ENCODE results near the gene ASPHD2. TPM values are rescaled to one million over a fixed set of nuclear protein-coding genes. Genes with fewer than 3 reads are reported as not detected.
A peak's percentile ranks its signal among the peaks of the same experiment; 100 is the strongest.

ASPHD2 gene
- total RNA-seq, 1 donor from 2014 or later, result 0.19 TPM

DNA sequence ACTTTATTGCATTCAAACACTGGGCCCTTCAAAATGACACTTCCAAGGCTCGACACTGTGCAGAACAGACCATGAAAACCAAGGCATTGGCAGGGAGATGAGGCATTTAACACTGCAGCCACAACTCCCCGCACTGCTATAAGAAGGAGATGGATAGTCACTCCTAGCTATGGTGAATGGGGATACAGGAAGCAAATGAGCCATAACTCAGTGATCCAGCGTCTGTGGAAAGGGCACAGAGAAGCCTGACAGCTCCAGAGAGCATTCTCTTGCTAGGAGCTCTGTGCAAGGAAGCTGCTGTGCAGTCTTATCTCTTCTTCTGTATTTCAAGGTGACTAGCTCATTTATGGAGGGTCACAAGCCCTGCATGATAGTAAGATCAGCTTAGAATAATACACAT, 33.6 kb downstream of the ASPHD2 start:
- ATAC-seq, result no peak
- intact Hi-C loops (cut with DNase I), result no loop called here
- DNase-seq (ENCODE audit: missing footprints), result no peak

GRCh38 chr22:26463101-26463661, 34.1 kb downstream of the ASPHD2 start:
- DNase-seq (ENCODE audit: missing footprints) (no peak), ATAC-seq (no peak)
- intact Hi-C loops (cut with DNase I), result no loop called here

DNA sequence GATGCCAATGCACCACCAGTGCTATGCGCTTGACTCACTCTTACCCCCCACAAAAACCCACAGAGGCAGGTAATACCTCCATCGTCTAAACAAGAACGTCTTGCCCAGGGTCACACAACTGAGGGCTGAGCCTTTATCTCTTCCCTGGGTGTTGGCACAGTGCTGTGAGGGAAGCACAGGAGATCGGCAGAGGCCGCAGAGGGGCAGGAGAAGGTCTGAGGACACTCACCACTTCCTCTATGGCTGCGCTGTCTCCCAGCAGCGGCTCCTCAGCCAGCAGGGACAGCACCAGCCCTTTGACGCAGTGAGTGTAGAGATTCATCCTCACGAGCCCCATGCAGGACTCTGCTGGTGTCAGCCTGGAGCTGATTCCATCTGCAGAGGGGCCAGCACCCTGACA, 34.6 kb downstream of the ASPHD2 start:
- intact Hi-C loops (cut with DNase I), result no loop called here
- no peak for DNase-seq (ENCODE audit: missing footprints)
- ATAC-seq, result no peak

DNA sequence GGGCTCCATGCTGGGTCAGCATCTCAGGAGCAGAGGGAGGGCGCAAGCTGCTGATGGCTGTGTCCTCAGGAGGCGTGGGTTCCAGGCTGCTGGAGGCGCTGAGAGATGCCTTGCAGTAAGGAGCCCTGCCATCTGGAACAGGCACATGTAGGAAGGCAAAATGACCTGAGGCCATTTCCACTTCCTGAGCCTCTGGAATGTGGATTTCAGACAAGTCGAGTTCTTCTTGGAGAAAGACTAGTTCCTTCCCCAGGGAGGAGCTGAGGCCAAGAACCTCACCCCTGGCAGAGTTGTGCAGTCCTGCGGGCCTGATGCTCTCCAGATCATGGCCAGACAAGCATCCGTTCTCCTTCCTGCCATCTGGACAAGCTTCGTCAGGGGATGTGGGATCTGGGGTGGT, 35.3 kb downstream of the ASPHD2 start:
- no peak for DNase-seq (ENCODE audit: missing footprints)
- intact Hi-C loops (cut with DNase I), result no loop called here
- peak; percentile 62 for ATAC-seq

GRCh38 chr22:26466196-26466595, 37.1 kb downstream of the ASPHD2 start:
- intact Hi-C loops (cut with DNase I), result no loop called here
- DNase-seq (ENCODE audit: missing footprints) (no peak), ATAC-seq (no peak)

GRCh38 chr22:26470807-26471206, 41.7 kb downstream of the ASPHD2 start:
- ATAC-seq (no peak), DNase-seq (ENCODE audit: missing footprints) (no peak)
- intact Hi-C loops (cut with DNase I), result no loop called here

- ATAC-seq (no peak), DNase-seq (ENCODE audit: missing footprints) (no peak)
- intact Hi-C loops (cut with DNase I), result no loop called here
Observed at GRCh38 chr22:26471522-26471921, 42.5 kb downstream of the ASPHD2 start.

GRCh38 chr22:26474682-26475081, 45.6 kb downstream of the ASPHD2 start:
- intact Hi-C loops (cut with DNase I), result no loop called here
- DNase-seq (ENCODE audit: missing footprints) (no peak), ATAC-seq (no peak)

DNA sequence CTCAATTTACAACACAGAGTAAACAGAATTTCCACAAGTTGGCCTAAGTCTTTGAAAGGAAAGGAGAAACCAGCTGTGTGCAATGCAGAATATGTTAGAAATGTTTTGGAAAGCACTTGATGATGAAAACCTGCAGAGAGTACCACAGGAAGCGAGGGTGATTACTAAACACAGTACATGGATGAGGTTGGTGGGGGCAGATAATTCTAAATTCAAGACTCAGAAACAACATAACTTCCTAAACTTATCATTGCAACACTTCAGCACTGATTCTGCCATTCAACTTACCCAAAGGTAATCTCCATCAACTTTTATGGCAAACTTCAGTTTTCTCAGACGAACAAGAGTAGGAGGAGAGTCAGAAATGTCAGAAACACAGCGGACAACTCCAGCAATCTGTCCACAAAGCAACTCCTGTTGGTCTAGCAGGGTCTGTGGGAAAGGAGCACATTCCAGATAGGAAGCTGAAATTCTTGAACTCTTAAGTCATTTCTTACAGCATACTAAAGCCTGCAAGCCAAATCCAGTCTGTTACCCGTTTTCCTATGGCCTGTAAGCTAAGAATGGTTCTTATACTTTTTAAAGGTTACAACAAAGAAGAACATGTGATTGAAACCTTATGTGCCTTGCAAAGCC, 47.8 kb downstream of the ASPHD2 start:
- intact Hi-C loops (cut with DNase I), result no loop called here
- DNase-seq (ENCODE audit: missing footprints), result no peak
- ATAC-seq, result no peak

DNA sequence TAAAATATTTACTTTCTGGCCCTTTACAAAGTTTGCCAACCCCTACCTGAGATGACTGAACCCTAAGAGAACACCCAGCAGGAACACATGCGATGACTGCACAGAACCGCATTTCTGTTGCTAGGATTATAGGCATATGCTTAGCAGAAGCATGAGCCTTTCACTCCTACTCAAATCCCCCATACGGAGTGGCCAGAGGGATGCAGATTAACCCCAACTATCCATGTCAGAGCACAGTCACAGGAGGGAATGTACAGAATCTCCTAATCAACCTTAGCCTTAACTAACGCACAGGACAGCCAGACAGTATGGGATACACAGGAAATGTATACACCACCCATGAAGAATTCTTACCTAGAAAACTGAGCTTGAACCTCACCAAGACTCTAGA, 48.3 kb downstream of the ASPHD2 start:
- intact Hi-C loops (cut with DNase I), result no loop called here
- DNase-seq (ENCODE audit: missing footprints) (no peak), ATAC-seq (no peak)

GRCh38 chr22:26479043-26479791, 50.2 kb downstream of the ASPHD2 start:
- DNase-seq (ENCODE audit: missing footprints) (no peak), ATAC-seq (no peak)
- intact Hi-C loops (cut with DNase I), result no loop called here

DNA sequence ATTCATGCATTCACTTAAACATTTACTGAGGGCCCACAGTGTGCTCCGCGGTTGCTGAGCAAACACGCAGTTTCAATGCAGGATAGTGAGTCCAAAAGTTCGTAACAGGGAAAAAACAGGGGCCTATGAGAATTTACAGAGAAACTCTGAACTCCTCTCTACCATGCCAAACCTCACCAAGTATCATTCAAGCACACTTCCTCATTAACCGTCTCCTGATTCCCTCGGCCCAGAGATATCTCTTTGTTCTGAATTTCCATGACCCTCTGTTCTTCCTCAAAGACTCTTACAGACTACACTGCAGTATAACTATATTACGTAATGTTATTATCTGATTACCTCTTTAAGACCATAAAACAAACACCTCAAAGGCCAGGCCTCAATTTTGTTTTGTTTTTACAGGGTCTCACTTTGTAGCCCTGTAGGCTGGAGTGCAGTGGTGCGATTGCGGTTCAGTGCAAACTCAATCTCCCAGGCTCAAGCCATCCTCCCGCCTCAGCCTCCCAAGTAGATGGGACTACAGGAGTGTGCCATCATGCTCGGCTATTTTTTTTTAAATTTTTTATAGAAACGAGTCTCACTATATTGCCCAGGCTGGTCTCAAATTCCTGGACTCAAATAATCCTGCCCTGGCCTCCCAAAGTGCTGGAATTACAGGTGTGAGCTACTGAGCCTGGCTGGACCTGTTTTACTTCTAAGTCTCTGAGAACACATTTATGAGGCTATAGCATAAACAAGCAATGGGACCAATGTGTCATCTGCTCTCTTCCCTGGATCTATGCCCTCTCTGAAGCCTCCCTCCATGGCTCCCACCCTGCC, 50.9 kb downstream of the ASPHD2 start:
- DNase-seq (ENCODE audit: missing footprints) (no peak), ATAC-seq (no peak)
- intact Hi-C loops (cut with DNase I), result loop anchor here (5.0 kb wide), 1 partner anchor 112 kb away; the partner anchor contains the start of gene TPST2

DNA sequence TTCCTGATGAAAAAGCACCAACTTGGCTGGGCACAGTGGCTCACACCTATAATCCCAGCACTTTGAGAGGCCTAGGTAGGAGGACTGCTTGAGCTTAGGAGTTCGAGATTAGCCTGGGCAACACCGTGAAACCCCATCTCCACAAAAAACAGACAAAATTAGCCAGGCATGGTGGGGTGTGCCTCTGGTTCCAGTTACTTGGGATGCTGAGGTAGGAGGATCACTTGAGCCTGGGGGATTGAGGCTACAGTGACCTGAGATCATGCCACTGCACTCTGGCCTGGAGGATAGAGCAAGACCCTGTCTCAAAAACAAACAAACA, 51.5 kb downstream of the ASPHD2 start:
- intact Hi-C loops (cut with DNase I), result loop anchor here (5.0 kb wide), 1 partner anchor 112 kb away; the partner anchor contains the start of gene TPST2
- DNase-seq (ENCODE audit: missing footprints), result no peak
- ATAC-seq, result no peak

GRCh38 chr22:26481112-26481693, 52.1 kb downstream of the ASPHD2 start:
- DNase-seq (ENCODE audit: missing footprints), result no peak
- no peak for ATAC-seq

DNA sequence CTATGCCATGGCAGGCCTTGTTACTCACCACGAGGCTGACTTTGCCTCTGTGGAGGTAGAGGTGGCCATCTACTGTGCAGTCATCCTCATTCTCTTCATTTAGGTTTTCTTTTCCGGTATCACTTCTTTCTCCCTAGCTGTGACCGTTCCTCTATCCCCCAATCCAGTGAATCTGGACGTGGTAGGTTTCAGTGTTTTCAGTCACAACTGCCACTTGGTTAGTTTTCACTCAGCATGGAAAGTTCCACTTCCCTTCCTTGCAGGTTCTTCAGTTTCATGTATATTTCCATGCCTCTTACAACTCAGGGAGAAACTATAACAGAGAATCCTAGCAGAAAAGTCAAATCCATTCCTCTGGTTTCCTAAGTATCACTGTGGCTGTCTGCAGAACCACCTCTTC, 52.6 kb downstream of the ASPHD2 start:
- no peak for ATAC-seq
- no peak for DNase-seq (ENCODE audit: missing footprints)
- intact Hi-C loops (cut with DNase I), result loop anchor here (5.0 kb wide), 1 partner anchor 111 kb away; the partner anchor contains the start of gene TPST2

More at GRCh38 chr22:26481112-26481693, 52.1 kb downstream of the ASPHD2 start:
- intact Hi-C loops (cut with DNase I), result loop anchor here (5.0 kb wide), 1 partner anchor 111 kb away; the partner anchor contains the start of gene TPST2

- intact Hi-C loops (cut with DNase I), result loop anchor here (5.0 kb wide), 1 partner anchor 110 kb away; the partner anchor contains the start of gene TPST2
- DNase-seq (ENCODE audit: missing footprints), result no peak
- ATAC-seq, result no peak
Observed at GRCh38 chr22:26482161-26482560, 53.1 kb downstream of the ASPHD2 start.

GRCh38 chr22:26483043-26483438, 54.0 kb downstream of the ASPHD2 start:
- DNase-seq (ENCODE audit: missing footprints) (no peak), ATAC-seq (peak; percentile 16)
- intact Hi-C loops (cut with DNase I), result loop anchor here (5.0 kb wide), 1 partner anchor 109 kb away; the partner anchor contains the start of gene TPST2

DNA sequence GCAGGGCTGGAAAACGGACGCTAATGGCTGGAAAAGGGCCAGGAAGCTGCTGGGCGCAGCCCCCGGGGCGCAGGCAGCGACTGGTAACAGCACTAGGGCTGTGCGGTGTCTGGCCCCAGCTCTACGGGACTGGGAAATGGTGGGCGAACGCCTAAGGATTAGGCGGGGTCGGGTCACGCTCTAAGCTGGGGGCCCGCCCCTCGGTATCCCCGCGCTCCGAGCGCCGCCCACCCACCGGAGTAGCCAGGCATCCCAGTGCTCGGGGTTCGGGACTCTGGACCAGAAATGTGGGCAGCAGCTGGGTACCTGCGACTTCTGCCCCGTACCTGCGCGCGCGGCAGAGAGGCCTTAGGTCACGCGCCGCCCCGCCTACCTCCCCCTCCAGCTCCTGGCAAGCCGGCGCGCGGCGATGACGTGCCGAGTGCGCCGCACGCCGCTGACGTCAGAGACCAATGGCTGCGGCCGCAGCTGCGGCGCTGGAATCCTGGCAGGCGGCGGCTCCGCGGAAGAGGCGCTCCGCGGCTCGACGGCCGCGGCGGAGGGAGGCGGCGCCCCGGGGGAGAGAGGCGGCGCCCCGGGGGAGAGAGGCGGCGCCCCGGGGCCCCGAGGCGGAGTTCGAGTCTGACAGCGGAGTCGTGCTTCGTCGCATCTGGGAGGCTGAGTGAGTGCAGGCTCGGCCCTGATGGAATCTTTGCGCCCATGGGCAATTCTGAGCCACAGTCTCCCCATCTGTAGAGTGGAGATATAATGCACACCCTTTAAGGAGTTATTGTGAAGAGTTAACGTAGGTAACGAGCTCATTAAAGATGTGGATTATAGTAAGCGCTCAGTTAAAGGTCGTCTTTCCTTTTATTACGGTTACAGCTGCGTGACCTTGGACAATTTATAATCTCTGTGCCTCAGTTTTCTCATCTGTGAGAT, 54.6 kb downstream of the ASPHD2 start, which contains the start of the genes HPS4 and SRRD:
HPS4 (minus strand) TSS at position 345 of the 921 bp plus-strand sequence. CDS start 2,021 bp downstream, outside the sequence.
SRRD (plus strand) TSS at position 439 of the 921 bp plus-strand sequence; CDS start at position 453, 14 bp downstream.
- intact Hi-C loops (cut with DNase I), result loop anchor here (5.0 kb wide), 1 partner anchor 109 kb away; the partner anchor contains the start of gene TPST2
- peak; percentile 92 for ATAC-seq
- DNase-seq (ENCODE audit: missing footprints), result peak; percentile 96

Data from Right ventricle myocardium inferior (tissue), 1 donor.